Measurements from ENCODE around the gene VPS52. TPM values are rescaled to one million over a fixed set of nuclear protein-coding genes. Genes with fewer than 3 reads are reported as not detected.

The VPS52 gene
- 46.9 and 47.1 TPM in 2 replicates for total RNA-seq (2021)
- long read RNA-seq, transcript VPS52-212 (20 exons, 2,960 nt) = major isoform, 102 of 148 reads
- long read RNA-seq, partial matches to known transcripts = 4 of 148 reads
- long read RNA-seq, other reads (novel, unspliced or antisense) = 42 of 148 reads

GRCh38 chr6:33271468-33272274, at the start of gene VPS52, which contains the start of gene RPS18:
VPS52 (minus strand) TSS chr6:33271876; CDS start chr6:33271675, 201 bp downstream.
RPS18 (plus strand) TSS chr6:33272075; CDS start chr6:33272120, 45 bp downstream.
- H3K4me1 ChIP-seq (ENCODE audit: insufficient read depth, low read length) = no peaks in the 10 kb centered on the region; the same call in 1 of the 2 replicates
- no peaks in the 10 kb centered on the region for H3K79me1 ChIP-seq (ENCODE audit: insufficient read depth, low read depth, low read length, poor library complexity, severe bottlenecking)
- peak within 1 kb of the TSS; percentile 0 for H2BK120ac ChIP-seq (ENCODE audit: low read depth, low read length, poor library complexity, severe bottlenecking)
- no peak within 1 kb of the TSS for H2AK5ac ChIP-seq (ENCODE audit: insufficient read length, low read length)
- TF ChIP-seq CTCF (conservative IDR thresholded peaks at IDR 0.05) = no peak
- no peak within 1 kb of the TSS for H4K91ac ChIP-seq (ENCODE audit: insufficient read length, low read depth, low read length)
- H3K79me2 ChIP-seq (ENCODE audit: insufficient read depth, low read length) = peaks cover 23% of the 10 kb centered on the region; the same call in 1 of the 2 replicates
- no peaks in the 10 kb centered on the region for H3K9me3 ChIP-seq (ENCODE audit: control insufficient read depth, low read depth, low read length)
- Mint-ChIP-seq H3K27me3 (ENCODE audit: low read depth) (no peaks in the 10 kb centered on the region; the same call in 1 of the 2 replicates), H3K4me1 (peaks cover 30 to 46% of the 10 kb centered on the region in 2 experiments), H3K9me3 (no peaks in the 10 kb centered on the region; a peak in 1 of 5 replicates), H3K4me3 (peak within 1 kb of the TSS; percentile 89 to 94), H3K36me3 (ENCODE audit: insufficient read depth in 1 of 3, low read depth in 3 of 3) (peaks cover 46 to 77% (median 77%) of the 10 kb centered on the region in 3 experiments), H3K27ac (peak within 1 kb of the TSS; percentile 99 to 100 (median 100))
- H3K56ac ChIP-seq (ENCODE audit: insufficient read length, low read depth, low read length) = peak within 1 kb of the TSS; percentile 31
- H2BK20ac ChIP-seq (ENCODE audit: low read depth, low read length, poor library complexity, severe bottlenecking) = no peak within 1 kb of the TSS
- peak within 1 kb of the TSS; percentile 90 for H2BK5ac ChIP-seq (ENCODE audit: insufficient read length, low read length)
- H3K27me3 ChIP-seq (ENCODE audit: insufficient read depth, low read length) = no peaks in the 10 kb centered on the region
- no CpG with 5 or more reads among the region's 48 CpGs for WGBS (ENCODE audit: extremely low coverage, insufficient read length, low lambda C conversion rate)
- no peak within 1 kb of the TSS for H3T11ph ChIP-seq (ENCODE audit: low read length)
- H2BK12ac ChIP-seq (ENCODE audit: insufficient read length, low read depth, low read length) = peak within 1 kb of the TSS; percentile 66
- peak within 1 kb of the TSS; percentile 96 for H3K18ac ChIP-seq (ENCODE audit: insufficient read length, low read depth, low read length)
- H3K23ac ChIP-seq (ENCODE audit: insufficient read length, low read depth, low read length) = no peak within 1 kb of the TSS
- peak within 1 kb of the TSS; percentile 86 for H3K4me2 ChIP-seq (ENCODE audit: insufficient read depth, insufficient read length, low read length)
- H4K5ac ChIP-seq (ENCODE audit: insufficient read length, low read depth, low read length) = peak within 1 kb of the TSS; percentile 23
- peak within 1 kb of the TSS; percentile 74 for H3K27ac ChIP-seq (ENCODE audit: insufficient read length, low read depth, low read length)
- peak within 1 kb of the TSS; percentile 95; the same call in 1 of the 2 replicates for H3K14ac ChIP-seq (ENCODE audit: insufficient read depth, low read length)
- H3K9ac ChIP-seq (ENCODE audit: extremely low read depth, insufficient read length, low read length) = peak within 1 kb of the TSS; percentile 99
- DNase-seq = peak; percentile 96
- peak within 1 kb of the TSS; percentile 23 for H4K8ac ChIP-seq (replicated peaks; ENCODE audit: insufficient read length, low read depth, low read length)
- H4K20me1 ChIP-seq (ENCODE audit: control insufficient read depth, insufficient read depth, insufficient read length) = no peaks in the 10 kb centered on the region
- H3K23me2 ChIP-seq (ENCODE audit: insufficient read length, low read depth, low read length, poor library complexity, severe bottlenecking) = peaks cover 4% of the 10 kb centered on the region
- H2BK15ac ChIP-seq (ENCODE audit: low read depth, low read length) = no peak within 1 kb of the TSS
- peak within 1 kb of the TSS; percentile 91 for H2AFZ ChIP-seq (ENCODE audit: low read length)
- H3K4ac ChIP-seq (ENCODE audit: low read depth, low read length) = no peak within 1 kb of the TSS; the same call in 1 of the 2 replicates
